Measurements from ENCODE around the gene SLC1A1. TPM values are rescaled to one million over a fixed set of nuclear protein-coding genes. Genes with fewer than 3 reads are reported as not detected.
A peak's percentile ranks its signal among the peaks of the same experiment; 100 is the strongest.

The SLC1A1 gene
- total and polyA plus RNA-seq, 4 donors = 5.1 to 13.8 (median 5.4) TPM

GRCh38 chr9:4515958-4516375 is 25.7 kb downstream of the SLC1A1 start:
- H3K27me3 ChIP-seq (ENCODE audit: control insufficient read depth in 3 of 3, insufficient read depth in 3 of 3, low read length in 2 of 3) = no peaks in the 10 kb centered on the region
- DNase-seq (peak; percentile 70 to 91 (median 73)), ATAC-seq (ENCODE audit: insufficient read depth, low FRiP score) (peak; percentile 49)
- TF ChIP-seq, protein P1, sequence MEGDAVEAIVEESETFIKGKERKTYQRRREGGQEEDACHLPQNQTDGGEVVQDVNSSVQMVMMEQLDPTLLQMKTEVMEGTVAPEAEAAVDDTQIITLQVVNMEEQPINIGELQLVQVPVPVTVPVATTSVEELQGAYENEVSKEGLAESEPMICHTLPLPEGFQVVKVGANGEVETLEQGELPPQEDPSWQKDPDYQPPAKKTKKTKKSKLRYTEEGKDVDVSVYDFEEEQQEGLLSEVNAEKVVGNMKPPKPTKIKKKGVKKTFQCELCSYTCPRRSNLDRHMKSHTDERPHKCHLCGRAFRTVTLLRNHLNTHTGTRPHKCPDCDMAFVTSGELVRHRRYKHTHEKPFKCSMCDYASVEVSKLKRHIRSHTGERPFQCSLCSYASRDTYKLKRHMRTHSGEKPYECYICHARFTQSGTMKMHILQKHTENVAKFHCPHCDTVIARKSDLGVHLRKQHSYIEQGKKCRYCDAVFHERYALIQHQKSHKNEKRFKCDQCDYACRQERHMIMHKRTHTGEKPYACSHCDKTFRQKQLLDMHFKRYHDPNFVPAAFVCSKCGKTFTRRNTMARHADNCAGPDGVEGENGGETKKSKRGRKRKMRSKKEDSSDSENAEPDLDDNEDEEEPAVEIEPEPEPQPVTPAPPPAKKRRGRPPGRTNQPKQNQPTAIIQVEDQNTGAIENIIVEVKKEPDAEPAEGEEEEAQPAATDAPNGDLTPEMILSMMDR (IDR thresholded peaks at IDR 0.05; ENCODE audit: control extremely low read depth, extremely low read depth) = no peak
- H3K27ac ChIP-seq (ENCODE audit: low read depth in 1 of 2, low read length in 1 of 2) = peak overlapping the region in 1 of 2 donors; percentile 20
- 46 to 70% methylated on average over 1 of the region's 1 CpG for WGBS, 2 donors
- H3K9me3 ChIP-seq (ENCODE audit: control insufficient read depth in 4 of 4, insufficient read depth in 3 of 4, low read length in 3 of 4) = no peaks in the 10 kb centered on the region
- no peak overlapping the region for H3K4me3 ChIP-seq
- peaks cover 0 to 17% (median 1%) of the 10 kb centered on the region in 5 donors for H3K4me1 ChIP-seq (ENCODE audit: control insufficient read depth in 5 of 5, insufficient read depth in 5 of 5, low read length in 5 of 5)
- no peaks in the 10 kb centered on the region for H3K36me3 ChIP-seq (ENCODE audit: control insufficient read depth in 4 of 4, insufficient read depth in 4 of 4, low read length in 4 of 4)
- no peak overlapping the region for H3K9ac ChIP-seq (ENCODE audit: insufficient read depth in 1 of 2, low read length in 2 of 2)

DNA sequence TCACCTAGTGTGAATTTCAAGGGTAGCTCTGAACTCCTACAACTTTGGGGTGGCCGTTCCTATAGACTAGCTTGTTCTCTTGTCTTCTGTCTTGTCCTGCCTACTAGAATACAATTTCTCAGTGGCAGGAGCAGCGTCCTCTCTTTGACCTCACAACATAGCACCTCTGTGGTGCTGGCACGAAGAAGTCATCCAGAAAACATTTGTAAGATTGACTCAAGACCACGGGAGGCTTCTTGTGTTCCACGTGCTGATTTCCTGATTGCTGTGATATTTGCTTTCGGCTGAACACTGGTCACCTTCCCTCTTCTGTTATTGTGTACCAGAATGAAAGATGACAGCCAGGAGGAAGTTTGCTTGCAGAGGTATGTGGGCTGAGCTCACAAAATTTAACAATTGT is 27.0 kb downstream of the SLC1A1 start:
- H3K9ac ChIP-seq (ENCODE audit: insufficient read depth in 1 of 2, low read length in 2 of 2) = no peak overlapping the region
- no peaks in the 10 kb centered on the region for H3K9me3 ChIP-seq (ENCODE audit: control insufficient read depth in 4 of 4, insufficient read depth in 3 of 4, low read length in 3 of 4)
- DNase-seq = no peak
- TF ChIP-seq, protein P1 (IDR thresholded peaks at IDR 0.05; ENCODE audit: control extremely low read depth, extremely low read depth) = no peak
- no peak for ATAC-seq (ENCODE audit: insufficient read depth, low FRiP score)
- H3K36me3 ChIP-seq (ENCODE audit: control insufficient read depth in 4 of 4, insufficient read depth in 4 of 4, low read length in 4 of 4) = no peaks in the 10 kb centered on the region
- peaks cover 0 to 17% (median 1%) of the 10 kb centered on the region in 5 donors for H3K4me1 ChIP-seq (ENCODE audit: control insufficient read depth in 5 of 5, insufficient read depth in 5 of 5, low read length in 5 of 5)
- 47 to 51% methylated on average over 6 of the region's 6 CpGs for WGBS, 2 donors
- H3K27me3 ChIP-seq (ENCODE audit: control insufficient read depth in 3 of 3, insufficient read depth in 3 of 3, low read length in 2 of 3) = no peaks in the 10 kb centered on the region
- H3K4me3 ChIP-seq = no peak overlapping the region
- no peak overlapping the region for H3K27ac ChIP-seq (ENCODE audit: low read depth in 1 of 2, low read length in 1 of 2)

DNA sequence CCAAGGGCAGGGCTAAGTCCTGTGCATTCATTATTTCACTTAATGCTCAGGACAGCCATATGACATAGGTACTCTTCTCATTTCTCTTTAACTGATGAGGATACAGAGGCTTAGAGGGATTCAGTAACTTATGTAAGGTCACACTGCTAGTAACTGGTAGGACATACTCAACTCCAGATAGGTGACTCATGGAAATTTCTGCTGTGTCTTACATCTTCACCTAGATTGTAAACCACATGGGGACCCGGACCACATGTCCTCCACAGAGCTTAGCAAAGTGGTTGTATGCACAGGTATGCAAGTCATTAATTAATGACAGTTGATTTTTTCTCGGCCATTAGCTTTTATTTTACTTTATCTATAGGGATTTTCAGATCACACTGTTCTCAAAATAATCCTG is 29.3 kb downstream of the SLC1A1 start:
- peaks cover 0 to 17% (median 1%) of the 10 kb centered on the region in 5 donors for H3K4me1 ChIP-seq (ENCODE audit: control insufficient read depth in 5 of 5, insufficient read depth in 5 of 5, low read length in 5 of 5)
- no peak for ATAC-seq (ENCODE audit: insufficient read depth, low FRiP score)
- TF ChIP-seq, protein P1 (IDR thresholded peaks at IDR 0.05; ENCODE audit: control extremely low read depth, extremely low read depth) = no peak
- H3K9me3 ChIP-seq (ENCODE audit: control insufficient read depth in 4 of 4, insufficient read depth in 3 of 4, low read length in 3 of 4) = no peaks in the 10 kb centered on the region
- no peak overlapping the region for H3K9ac ChIP-seq (ENCODE audit: insufficient read depth in 1 of 2, low read length in 2 of 2)
- 95% methylated on average over 2 of the region's 2 CpGs for WGBS, 2 donors
- H3K4me3 ChIP-seq = no peak overlapping the region
- H3K27me3 ChIP-seq (ENCODE audit: control insufficient read depth in 3 of 3, insufficient read depth in 3 of 3, low read length in 2 of 3) = no peaks in the 10 kb centered on the region
- DNase-seq = no peak
- H3K36me3 ChIP-seq (ENCODE audit: control insufficient read depth in 4 of 4, insufficient read depth in 4 of 4, low read length in 4 of 4) = no peaks in the 10 kb centered on the region
- H3K27ac ChIP-seq (ENCODE audit: low read depth in 1 of 2, low read length in 1 of 2) = no peak overlapping the region

DNA sequence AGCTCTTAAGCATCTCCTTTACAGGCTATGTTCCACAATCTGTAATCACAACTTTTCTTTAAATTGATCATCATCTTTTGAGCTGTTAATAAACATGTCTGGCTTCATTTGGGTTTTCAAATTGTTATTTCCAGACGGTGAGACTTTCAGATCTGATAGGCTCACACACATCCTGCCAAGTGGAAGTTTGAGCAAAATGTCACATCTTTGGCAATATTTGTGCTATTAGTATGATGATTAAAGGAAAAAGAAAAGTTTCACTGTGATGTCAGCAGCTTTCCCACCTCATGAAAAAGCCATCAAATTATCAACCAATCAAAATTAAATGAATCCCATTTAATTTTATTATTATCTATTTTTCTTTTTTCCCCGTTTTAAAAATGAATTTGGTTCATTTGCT is 29.8 kb downstream of the SLC1A1 start:
- ATAC-seq (ENCODE audit: insufficient read depth, low FRiP score) = no peak
- no peaks in the 10 kb centered on the region for H3K36me3 ChIP-seq (ENCODE audit: control insufficient read depth in 4 of 4, insufficient read depth in 4 of 4, low read length in 4 of 4)
- WGBS, 2 donors = 65 to 83% methylated on average over 2 of the region's 2 CpGs
- peak in 2 of 3 donors; percentile 60 to 85 for DNase-seq
- TF ChIP-seq, protein P1 (IDR thresholded peaks at IDR 0.05; ENCODE audit: control extremely low read depth, extremely low read depth) = no peak
- peaks cover 0 to 17% (median 3%) of the 10 kb centered on the region in 5 donors for H3K4me1 ChIP-seq (ENCODE audit: control insufficient read depth in 5 of 5, insufficient read depth in 5 of 5, low read length in 5 of 5)
- no peak overlapping the region for H3K27ac ChIP-seq (ENCODE audit: low read depth in 1 of 2, low read length in 1 of 2)
- H3K27me3 ChIP-seq (ENCODE audit: control insufficient read depth in 3 of 3, insufficient read depth in 3 of 3, low read length in 2 of 3) = no peaks in the 10 kb centered on the region
- no peak overlapping the region for H3K4me3 ChIP-seq
- no peaks in the 10 kb centered on the region for H3K9me3 ChIP-seq (ENCODE audit: control insufficient read depth in 4 of 4, insufficient read depth in 3 of 4, low read length in 3 of 4)
- H3K9ac ChIP-seq (ENCODE audit: insufficient read depth in 1 of 2, low read length in 2 of 2) = no peak overlapping the region
